Right lung (tissue), 5 donors: ENCODE measurements around the gene PRDM15. TPM values are rescaled to one million over a fixed set of nuclear protein-coding genes. Genes with fewer than 3 reads are reported as not detected.

ENCODE experiments used
- DNase-seq, 2 donors: peaks; one replicate each; pipeline ENCODE4 v3.0.0-alpha.2; 2013
- polyA plus RNA-seq, 5 donors: library from polyadenylated mRNA; unstranded; fragments of 120-200 nt; gene quantifications; one replicate each; pipeline versions ENCODE4 v1.2.1 to v1.2.3, GENCODE V29; 2013; ENCODE audit warnings: inconsistent platforms in 1 of 5, low replicate concordance in 1 of 5; ENCODE audit not compliant: insufficient read length in 5 of 5, insufficient read depth in 1 of 5

The PRDM15 gene
- polyA plus RNA-seq, 5 donors, result 5.5 to 7.4 (median 6.4) TPM

DNA sequence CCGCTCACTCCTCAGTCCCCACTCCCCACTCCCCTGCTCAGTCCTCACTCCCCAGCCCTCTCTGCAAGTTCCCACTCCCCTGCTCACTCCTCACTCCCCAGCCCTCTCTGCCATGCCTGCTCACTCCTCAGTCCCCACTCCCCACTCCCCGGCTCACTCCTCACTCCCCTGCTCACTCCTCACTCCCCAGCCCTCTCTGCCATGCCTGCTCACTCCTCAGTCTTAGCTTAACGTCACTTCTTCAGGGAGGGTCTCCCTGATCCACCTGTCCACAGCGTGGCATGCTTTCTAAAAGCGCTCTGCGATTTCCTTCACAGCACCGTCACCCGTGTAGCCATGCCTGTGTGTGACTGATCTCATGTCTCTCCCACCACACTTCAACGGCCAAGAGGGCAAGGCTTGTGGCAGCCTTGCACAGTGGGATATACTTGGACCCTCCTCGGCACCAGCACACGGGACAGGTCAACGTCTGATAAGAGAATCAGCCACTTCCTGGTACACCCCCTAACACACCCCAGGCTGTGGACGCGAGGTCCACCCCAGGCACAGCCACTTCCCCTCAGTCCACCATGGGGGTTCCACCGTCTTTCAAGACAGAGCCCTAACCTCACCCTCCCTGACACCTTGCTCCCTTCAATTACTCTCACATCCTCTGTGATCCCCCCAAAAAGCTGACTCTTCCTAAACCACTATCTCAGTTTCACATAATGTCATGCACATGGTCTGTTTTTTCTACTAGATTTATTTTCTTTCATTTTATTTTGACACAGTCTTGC is 14.0 kb downstream of the PRDM15 start:
- no peak for DNase-seq

DNA sequence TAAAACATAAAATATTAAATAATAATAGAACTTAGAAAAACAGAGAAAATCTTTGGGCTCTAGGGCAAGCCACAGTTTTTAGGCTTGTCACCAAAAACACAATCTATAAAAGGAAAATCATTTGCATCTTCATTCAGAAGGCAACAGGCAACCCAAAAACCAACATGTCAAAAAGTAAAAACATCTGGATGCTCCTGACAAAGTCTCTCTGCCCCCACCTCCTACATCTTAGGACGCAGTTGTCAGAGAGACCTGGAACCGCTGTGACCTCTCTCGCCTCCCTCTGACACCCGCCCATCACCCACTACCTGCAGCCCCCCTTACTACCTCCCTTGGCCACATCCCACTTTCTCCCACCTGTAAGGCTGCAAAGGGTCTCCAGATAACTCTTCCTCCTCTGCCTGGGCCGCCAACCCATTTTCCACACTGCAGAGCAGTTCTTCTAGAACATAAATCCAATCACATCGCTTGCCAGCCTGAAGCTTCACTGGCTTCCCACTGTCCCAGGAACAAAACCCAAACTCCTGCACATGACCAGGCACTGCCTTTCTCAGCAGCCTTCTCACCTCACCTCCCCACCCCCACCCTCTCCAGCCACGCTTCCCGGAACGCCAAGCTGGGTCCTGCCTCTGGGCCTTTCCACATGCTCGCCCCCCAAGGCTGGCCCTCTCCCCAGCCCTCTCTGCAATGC is 14.7 kb downstream of the PRDM15 start:
- no peak for DNase-seq

DNA sequence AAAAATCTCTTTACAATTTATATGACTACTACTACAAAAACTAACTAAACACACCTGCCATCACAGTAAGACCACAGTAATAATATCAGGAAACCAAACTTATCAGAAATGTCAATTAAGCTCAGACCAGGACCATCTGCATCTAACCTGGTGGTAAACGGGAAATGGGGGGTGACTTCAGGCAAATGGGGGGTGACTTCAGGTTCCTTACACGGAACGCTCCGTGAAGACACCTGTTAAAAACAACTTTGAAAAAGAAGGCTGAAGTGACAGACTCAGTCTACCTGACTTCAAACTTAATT is 15.8 kb downstream of the PRDM15 start:
- no peak for DNase-seq

DNA sequence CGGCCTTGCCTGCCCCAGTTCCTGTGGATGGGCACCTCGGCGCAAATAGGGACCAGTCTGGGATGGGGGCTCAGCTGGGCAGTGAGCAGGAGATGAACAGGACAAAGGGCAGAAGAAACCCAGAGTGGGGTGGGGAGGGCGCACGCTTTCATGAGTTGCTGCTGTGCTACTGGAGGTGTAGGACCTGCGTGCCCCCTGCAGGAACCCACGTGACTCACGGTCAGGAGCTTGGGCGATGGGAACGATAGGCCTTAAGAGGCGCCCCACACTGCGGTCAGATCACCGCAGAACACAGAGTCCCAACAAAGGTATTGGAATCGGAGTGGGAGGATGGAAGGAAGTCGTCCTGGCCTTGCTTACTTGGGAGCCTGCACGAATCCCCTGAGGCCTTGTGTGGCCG is 17.2 kb downstream of the PRDM15 start:
- DNase-seq, result no peak

DNA sequence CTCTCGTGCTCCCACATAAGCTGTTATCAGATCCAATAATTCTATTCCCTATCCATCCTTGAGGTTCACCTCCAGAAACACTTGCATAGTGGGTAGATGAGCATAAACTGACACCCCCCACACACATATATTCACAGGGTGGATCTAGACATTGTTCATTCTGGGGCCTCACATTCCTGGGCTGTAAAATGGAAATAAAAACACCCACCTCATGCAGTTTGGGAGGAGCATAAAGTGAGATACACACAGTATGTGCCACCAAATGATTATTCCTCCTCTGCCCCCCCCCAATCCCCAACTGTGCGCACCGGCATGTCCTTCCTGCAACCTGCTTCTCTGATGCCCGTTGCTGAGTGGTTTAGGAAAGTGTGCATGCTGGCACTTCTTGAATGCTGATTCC is 17.9 kb downstream of the PRDM15 start:
- no peak for DNase-seq

DNA sequence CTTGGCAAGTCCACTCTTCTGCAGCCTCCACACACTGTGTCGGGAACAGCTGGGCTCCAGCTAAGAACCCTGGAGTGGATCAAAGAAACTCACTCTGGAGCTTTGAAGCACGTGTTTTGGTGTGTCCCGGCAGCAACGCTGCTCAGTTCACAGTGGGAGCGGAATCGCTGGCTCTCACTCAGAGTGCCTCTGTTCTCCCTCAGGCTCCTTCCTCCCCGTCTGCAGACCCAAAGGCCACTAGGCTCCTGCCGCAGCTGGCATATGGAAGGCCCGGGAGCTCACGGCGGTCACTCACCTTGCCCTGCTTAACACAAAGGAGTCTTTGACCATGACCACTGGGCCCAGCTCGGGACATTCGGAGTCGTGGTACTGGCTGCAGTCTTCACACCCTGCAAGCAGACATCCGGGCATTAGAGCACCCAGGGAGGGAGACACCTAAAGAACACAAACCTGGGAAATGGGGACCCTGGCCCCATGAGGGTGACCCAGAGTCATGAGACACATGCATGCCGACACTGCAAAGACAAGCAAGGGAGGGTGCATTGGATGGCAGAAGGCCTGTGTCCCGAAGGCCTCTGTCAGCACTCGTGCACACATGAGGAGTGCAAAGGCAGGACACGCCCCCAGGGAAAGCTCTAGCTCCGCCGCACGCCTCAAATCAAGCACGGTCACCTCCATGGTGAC is 19.7 kb downstream of the PRDM15 start:
- DNase-seq, result no peak

DNA sequence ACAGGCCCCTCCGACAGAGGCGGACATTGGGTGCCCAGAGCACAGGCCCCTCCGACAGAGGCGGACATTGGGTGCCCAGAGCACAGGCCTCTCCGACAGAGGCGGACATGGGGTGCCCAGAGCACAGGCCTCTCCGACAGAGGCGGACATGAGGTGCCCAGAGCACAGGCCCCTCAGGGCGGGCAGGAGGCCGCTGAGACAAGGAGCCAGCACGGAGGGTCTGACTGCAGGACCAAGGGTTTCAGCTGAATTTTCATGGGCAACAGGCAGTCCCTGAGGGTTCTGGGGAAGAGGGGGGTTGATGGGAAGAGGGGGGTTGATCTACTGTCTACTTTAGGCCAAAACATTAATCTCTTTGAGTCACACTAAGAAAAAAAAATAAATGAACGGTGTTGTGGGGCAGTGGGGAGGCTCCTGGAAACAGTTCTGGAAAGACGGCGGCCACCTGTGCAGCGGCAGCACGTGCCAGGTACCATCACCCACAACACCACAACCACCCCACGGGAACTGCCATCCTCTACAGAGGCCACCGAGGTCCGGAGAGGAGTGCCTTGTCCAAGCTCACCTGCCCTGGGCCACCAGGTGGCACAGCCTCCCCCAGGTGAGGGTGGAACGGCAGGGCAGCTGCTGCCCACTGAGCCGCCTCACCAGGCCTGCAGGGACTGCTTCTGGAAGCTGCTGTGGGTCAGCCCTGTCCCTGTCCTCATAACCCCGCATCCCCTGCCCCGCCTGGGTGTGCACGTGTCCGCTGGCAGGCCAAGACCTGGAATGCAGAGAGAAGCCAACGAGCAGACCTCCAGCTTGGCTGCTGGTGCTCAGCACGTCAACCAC is 20.5 kb downstream of the PRDM15 start:
- DNase-seq, result no peak

DNA sequence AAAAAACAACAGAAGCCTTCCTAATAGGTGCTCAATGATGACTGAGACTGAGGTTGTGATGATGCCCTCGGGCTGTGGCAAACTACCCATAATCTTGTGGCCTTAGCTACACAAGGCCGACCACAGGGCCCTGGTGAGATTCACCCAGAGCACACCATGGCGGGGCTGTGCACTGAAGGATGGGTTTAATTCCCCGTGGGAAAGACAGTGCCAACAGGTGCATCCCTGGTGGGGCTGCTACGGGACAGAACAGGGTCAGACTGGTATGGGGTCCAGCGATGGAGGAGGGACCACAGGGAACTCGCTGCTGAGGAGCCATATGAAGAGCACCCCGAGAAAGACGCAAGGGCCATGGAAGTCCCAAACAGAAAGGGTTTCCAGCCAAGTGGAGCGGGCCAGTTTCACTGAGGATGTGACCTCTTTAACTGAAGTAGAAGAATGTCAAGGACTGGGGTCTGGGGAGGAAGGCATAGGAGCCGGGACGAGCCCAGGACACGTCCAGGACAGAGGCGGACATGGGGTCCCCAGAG is 21.3 kb downstream of the PRDM15 start:
- no peak for DNase-seq

DNA sequence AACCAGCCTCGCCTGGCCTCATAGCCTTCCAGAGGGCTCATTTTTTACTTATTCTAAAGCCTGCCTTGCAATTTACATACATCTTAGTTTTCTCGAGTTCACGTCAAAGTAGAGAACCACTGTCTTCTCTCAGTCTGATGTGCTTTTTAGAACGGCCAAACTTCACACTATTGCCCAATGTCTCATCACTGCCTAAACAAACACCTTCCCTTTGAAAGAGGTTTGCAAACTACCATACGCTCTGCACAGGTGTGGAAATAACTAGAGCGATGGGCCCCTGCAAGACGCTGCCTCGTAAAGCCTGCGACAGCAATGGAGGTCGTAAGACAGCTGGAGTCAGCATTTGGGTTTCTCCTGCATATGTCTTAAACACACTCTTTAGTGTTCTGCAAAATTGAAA is 22.6 kb downstream of the PRDM15 start:
- DNase-seq, result no peak

DNA sequence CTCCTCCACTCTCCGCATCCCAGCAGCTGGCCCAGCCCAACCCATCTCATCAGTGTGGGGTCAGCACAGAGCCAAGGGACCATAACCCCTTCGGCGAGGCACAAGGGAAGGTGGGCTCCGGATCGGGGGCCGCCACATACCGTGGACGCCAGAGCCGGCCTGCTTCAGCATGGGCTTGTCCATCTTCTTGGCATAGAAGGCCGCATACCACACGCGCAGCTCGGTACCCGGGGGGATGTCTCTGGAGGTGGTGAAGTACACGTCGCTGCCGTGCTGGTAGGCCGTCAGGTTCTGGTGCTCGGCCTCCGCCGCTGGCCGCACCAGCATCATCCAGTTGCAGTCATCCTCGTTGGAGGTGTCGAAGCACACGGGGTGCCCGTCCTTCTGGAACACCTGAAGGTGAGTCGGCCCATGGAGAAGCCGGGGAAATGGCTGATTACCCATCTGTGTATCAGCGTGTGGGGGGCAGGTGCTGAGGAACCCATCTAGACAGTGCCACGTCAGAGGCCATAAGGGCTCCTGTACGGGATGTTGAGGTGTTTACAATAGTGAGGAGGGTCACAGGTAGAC is 24.6 kb downstream of the PRDM15 start:
- DNase-seq, result no peak

DNA sequence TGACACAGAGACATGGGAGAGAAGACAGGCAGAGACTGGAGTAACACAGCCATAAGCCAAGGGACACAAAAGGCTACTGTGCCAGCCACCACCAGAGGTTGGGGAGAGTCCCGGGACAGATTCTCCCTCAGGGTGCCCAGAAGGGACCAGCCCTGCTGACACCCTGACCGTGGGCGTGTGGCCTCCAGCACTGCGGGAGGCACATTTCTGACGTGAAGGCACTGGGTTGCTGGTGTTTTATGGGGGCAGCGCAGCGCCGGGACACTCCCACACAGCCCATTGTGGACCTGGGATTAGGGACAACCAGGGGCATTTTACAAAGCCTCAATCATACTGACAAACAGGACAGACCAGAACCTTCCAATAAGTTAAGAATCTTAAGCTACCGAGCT is 26.2 kb downstream of the PRDM15 start:
- no peak for DNase-seq

DNA sequence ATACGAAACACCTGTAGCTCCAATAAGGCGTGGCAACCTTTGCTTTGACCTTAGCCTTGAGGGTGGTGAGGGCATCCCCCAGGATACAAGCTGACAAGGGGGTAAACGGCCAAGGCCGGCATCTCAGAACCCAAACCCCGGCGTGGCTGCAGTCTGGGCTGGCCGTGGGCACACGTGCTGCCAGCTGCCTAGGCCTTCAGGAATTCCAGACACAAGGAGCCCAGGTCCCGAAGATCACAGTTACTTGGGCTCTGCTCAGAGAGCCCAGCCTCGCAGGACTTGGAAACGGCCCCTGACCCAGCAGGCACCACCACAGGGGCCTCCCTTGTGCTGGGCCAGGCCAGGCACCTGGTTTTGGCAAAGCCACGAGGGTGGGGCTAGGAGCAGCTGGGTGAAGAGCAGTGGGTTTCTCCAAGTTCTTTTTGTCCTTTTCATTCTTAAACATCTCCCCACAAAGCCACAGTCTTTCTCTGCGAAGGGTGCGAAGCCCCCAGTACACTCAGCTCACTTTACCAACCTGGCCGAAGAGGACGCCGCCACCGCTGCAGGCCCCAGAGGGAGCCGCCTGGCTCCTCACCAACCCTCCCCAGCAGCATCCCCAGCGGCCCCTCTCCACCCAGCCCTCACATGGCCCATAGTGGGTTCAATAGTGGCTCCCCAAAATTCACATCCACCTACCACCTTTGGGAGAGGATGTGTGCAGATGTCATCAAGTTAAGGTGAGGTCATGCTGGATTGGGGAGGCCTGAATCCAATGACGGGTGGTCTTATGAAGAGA is 26.8 kb downstream of the PRDM15 start:
- DNase-seq, result no peak

DNA sequence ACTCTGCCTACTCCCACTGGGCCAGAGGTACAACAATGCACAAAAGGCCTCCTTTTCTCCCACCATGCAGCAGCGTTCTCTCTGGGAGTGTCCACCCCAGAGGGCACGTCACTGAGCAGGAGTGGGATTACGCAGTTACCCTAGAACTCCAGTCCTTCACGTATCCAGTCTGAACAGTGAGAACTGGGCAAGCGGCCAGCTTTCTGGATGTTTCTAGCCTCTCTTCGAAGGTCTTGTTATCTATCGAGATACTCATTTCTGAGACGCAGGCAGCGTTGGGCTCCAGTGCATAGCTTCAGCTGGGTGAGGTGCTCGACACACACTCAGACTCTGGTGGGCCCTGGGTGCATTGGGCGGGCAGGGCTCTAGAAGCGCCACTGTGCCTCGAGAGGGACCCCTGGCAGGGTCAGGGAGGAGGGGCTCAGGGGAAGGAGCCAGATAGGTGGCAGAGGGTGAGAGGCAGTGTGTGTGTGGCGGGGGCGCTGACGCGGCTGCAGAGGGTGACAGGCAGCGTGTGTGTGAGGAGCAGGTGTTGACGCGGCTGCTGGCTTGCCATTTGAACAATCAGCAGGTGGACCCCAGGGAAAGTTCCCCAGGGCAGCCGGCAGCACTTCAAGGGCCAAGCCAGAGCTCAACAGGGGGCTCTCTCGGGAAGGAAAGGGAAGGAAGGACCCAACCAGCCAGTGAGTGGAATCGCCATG is 27.9 kb downstream of the PRDM15 start:
- DNase-seq, result no peak

DNA sequence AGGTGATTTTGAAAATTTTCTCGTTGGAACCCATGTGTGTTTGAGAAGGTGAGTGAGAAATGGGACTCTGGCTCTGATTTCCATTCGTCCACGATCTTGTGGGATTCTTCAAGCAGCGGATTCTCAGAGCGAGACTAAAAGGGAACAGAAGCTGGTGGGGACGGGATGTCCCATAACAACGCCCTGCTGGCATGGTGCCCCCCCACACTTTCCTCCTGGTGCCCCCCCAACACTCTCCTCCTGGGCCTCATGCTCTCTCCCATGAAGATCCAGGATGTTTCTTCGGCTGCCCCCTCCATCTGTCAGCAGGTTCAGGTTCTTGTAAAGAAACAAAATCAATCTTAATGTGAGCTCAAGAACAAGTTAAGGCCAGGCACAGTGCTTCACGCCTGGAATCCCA is 29.1 kb downstream of the PRDM15 start:
- no peak for DNase-seq

DNA sequence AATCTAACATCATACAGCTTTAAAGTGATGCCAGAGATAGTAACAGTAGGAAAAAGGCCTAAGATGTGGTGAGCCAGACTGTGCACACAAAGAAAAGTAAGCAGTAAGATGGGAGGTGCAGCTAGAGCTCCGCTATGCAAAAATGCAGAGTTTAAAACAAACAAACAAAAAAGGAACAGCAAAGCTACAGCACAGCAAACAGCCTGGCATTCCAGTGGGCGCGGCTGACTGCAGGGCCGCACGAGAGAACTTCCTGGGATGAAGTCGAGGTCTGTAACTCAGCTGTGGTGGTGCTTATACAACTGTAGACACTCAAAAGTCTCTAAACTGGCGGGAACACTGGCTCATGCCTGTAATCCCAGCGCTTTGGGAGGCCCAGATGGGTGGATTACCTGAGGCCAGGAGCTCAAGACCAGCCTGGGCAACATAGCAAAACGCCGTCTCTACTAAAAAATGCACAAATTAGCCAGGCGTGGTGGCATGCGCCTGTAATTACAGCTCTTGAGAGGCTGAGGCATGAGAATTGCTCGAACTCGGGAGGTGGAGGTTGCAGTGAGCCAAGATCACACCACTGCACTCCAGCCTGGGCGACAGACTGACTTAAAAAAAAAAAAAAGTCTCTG is 30.1 kb downstream of the PRDM15 start:
- DNase-seq, result no peak

DNA sequence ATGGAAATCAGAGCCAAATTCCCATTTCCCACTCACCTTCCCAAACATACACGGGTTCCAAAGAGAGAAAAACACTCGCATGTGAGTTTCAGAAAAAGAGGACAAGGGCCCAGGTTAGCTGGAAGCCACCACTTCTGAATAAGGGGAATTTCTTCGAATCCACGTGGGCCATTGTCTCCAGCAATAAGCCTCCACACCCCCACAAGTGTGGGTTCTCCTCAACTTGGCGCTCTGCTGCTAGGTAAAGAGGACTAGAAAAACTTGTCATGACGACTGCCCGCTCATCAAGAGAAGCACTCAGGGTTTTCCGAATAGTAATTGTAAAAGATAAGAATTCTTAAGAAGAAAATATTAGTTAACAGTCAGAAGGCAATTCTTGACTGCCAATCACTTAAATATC is 30.6 kb downstream of the PRDM15 start:
- DNase-seq, result no peak

DNA sequence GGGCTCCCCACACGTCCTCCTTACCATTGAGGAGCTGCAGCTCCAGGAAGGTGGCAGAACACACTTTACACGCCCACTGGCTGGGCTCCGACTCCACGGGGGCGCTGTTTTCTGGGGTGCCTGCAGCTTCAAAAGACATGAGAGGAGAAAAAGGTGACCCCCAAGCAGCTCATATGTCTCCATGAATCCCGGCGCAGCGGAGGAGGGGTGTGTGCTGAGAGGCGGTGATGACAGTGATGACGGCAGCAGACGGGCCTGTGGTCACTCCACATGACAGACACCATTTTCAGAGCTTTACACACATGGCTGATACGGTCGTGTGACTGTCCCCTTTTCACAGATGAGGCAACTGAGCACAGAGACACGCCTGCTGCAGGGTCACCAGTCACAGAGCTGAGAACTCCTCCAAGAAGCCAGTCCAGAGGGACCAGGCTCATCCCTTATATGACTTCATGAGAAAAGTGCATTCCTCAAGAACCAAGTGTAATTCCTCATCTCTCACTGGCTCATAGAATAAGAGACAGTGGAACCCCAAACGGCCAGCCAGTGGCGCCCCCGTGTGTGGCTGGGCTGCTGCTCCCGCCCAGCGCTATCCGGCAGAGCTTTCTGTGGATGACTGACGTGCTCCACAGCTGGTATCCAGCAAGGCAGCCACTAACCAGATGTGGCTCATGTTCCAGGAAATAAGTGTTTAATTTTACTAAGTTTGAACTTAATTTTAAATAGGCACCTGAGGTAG is 31.9 kb downstream of the PRDM15 start:
- no peak for DNase-seq

DNA sequence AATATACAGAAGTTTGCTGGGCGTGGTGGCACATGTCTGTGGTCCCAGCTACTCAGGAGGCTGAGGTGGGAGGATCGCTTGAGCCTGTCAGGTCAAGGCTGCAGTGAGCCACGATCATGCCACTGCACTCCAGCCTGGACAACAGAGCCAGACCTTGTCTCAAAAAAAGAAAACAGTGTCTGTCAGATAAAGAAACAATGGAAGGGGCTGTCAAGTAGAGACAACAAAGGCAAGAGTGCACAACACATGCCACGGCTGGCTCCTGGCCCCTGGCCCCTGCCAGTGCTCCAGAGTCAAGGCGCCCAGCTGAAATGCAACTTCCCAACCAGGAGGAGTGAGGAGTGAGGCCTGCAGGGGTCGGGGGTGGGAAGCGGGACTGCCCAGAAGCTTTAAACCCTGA is 32.6 kb downstream of the PRDM15 start:
- no peak for DNase-seq

DNA sequence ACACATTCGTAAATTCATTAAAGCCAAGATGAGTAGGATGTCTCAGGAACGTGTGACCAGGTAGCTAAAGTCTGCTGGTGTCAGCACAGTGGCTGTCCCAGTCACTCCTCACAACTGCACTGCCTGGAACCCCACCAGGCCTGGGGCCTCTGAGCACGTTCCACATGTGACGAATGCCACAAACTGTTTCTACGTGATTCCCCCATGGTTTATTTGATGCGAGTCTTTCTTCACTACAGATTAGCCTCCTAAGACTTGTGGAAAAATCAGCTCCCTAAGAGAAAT is 33.2 kb downstream of the PRDM15 start:
- no peak for DNase-seq
